ENCODE data around the gene DKK2. TPM values are rescaled to one million over a fixed set of nuclear protein-coding genes. Genes with fewer than 3 reads are reported as not detected.
A peak's percentile ranks its signal among the peaks of the same experiment; 100 is the strongest.

DKK2 gene
- total RNA-seq, 1 donor: 0.27 TPM

DNA sequence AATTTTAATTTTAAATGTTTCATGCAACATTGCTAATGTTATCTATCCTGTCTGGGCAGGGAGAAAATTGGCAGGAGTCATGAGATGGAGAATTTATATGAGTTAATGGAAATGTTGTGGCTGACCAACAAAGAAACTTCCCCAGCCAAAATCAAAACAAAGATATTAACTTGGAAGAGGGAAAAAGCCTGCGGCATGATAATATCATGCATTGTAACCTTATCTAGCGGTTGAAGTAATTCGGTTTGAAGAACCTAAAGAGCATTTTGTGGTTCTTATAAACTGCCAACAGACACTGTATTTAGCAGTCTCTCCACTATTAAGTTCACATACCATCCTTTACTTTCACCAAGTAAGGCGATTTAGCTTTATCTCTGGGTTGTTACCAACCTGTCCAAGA, 42.3 kb downstream of the DKK2 start:
- DNase-seq (ENCODE audit: low read depth): peak; percentile 31
- TF ChIP-seq, protein P1, sequence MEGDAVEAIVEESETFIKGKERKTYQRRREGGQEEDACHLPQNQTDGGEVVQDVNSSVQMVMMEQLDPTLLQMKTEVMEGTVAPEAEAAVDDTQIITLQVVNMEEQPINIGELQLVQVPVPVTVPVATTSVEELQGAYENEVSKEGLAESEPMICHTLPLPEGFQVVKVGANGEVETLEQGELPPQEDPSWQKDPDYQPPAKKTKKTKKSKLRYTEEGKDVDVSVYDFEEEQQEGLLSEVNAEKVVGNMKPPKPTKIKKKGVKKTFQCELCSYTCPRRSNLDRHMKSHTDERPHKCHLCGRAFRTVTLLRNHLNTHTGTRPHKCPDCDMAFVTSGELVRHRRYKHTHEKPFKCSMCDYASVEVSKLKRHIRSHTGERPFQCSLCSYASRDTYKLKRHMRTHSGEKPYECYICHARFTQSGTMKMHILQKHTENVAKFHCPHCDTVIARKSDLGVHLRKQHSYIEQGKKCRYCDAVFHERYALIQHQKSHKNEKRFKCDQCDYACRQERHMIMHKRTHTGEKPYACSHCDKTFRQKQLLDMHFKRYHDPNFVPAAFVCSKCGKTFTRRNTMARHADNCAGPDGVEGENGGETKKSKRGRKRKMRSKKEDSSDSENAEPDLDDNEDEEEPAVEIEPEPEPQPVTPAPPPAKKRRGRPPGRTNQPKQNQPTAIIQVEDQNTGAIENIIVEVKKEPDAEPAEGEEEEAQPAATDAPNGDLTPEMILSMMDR (IDR thresholded peaks at IDR 0.05; ENCODE audit: insufficient read depth, low read length): no peak
- H3K4me3 ChIP-seq (ENCODE audit: low read depth, low read length): no peak overlapping the region

DNA sequence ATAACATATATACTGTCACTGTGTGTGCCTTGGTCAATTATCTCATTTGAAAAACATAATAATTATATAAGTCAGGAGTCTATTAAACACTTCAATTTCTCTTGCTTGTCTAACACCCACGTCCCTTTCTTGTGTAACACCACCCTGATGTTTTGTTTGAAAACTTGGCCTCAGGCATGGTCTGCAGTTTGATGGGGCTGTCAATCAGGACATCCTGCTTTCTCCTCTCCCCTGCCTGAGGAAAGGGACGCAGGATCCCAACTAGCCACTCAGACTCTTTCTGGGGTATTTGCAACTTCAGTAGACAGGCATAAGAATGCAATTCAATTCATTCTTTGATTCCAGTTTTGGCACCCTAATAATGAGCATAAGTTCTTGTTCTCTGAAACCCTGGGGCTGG, 48.8 kb downstream of the DKK2 start:
- TF ChIP-seq, protein P1 (IDR thresholded peaks at IDR 0.05; ENCODE audit: insufficient read depth, low read length): no peak
- no peak overlapping the region for H3K4me3 ChIP-seq (ENCODE audit: low read depth, low read length)
- no peak for DNase-seq (ENCODE audit: low read depth)

DNA sequence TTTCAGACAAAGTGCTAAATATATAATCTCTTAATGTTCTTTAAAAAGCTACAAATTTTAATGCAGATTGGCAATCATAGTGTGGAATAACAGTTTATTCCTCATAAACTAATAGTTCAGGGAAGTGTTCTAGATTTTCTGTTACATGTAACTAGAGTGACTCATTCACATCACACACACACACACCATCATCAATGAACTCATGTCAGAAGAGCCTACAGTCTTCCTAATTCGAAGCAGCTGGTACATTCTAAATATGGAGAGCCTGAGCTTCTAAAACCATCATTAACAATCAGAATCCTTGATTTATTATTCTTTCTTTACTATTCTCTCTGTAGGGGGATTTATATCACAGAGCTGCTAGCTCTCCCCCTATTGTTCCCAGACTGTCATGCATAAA, 49.6 kb downstream of the DKK2 start:
- TF ChIP-seq, protein P1 (IDR thresholded peaks at IDR 0.05; ENCODE audit: insufficient read depth, low read length): no peak
- no peak overlapping the region for H3K4me3 ChIP-seq (ENCODE audit: low read depth, low read length)
- DNase-seq (ENCODE audit: low read depth): peak; percentile 13

DNA sequence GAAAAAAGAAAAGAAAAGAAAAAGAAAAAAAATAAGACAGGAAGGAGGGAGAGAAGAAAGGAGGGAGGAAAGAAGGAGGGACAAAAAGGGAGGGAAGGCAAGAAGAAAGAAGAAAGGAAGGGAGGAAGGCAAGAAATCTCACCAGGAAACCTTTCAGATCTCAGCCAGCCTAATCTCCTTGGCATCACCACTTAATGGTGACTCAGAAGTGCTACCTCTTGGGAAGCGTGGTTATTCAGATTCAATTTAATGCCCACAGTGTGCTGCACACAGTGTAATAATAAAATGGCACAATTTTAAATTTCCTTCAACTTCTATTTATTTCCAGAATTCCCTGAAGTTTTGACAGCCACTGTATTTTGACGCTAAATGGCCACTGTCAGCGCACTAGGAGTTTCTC, 50.3 kb downstream of the DKK2 start:
- TF ChIP-seq, protein P1 (IDR thresholded peaks at IDR 0.05; ENCODE audit: insufficient read depth, low read length): no peak
- no peak for DNase-seq (ENCODE audit: low read depth)

DNA sequence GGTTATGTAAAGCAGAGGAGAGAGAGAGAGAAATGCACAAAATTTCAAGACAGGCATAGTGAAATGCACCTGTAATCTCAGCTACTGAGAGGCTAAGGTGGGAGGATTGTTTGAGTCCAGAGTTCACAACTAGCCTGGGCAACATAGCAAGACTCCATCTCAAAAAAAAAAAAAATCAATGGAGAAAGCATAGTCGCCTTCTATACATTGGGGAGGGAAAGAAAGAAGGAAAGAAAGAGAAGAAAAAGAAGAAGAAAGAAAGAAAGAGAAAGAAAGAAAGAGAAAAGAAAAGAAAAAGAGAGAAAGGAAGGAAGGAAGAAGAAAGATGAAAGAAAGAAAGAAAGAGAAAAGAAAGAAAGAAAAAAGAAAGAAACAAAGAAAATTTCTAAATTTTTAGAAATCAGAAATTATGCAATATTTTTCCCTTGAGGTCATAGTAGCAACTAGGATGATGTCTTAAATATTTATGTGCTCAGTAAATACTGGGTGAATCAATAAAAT, 53.4 kb downstream of the DKK2 start:
- DNase-seq (ENCODE audit: low read depth): no peak
- no peak overlapping the region for H3K4me3 ChIP-seq (ENCODE audit: low read depth, low read length)
- TF ChIP-seq, protein P1 (IDR thresholded peaks at IDR 0.05; ENCODE audit: insufficient read depth, low read length): no peak

More for the DNA sequence above, 50.3 kb downstream of the DKK2 start:
- no peak overlapping the region for H3K4me3 ChIP-seq (ENCODE audit: low read depth, low read length)

DNA sequence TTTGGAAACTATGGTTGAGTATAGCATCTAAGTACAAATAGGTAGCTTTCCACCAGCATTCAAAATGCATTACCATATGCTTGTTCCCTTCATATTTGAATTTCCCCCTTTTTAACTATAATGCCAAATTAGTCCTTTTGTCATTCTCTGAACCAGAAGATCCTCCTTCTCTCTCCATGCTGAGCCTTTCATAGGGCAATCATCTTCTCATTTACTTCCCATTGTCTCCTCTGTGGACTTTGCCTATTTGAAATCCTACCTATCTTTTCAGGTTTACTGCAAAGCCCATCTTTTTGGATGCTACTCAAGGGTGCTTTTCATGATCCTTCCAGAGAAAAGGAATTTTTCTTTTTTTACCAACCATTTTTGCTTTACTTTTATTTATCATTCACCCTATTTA, 54.7 kb downstream of the DKK2 start:
- TF ChIP-seq, protein P1 (IDR thresholded peaks at IDR 0.05; ENCODE audit: insufficient read depth, low read length): no peak
- DNase-seq (ENCODE audit: low read depth): no peak
- no peak overlapping the region for H3K4me3 ChIP-seq (ENCODE audit: low read depth, low read length)

DNA sequence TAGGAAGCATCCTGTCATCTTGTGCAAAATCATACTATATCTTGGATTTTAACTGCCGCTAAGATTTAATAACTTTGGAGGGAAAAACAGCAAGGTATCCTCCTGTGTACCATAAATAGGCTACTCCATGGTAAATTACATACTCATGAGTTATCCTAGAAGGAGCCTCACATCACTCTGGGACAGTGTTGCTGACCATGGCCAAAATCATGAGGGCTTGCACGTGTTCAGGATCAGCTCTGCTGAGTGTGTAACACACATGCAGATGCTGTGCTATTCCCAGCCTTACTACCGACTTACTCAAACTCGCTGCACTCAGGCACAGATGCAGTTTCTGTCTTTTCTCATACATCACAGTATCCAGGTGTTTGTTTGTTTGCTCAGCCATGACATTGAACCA, 56.6 kb downstream of the DKK2 start:
- no peak for DNase-seq (ENCODE audit: low read depth)
- TF ChIP-seq, protein P1 (IDR thresholded peaks at IDR 0.05; ENCODE audit: insufficient read depth, low read length): no peak
- H3K4me3 ChIP-seq (ENCODE audit: low read depth, low read length): no peak overlapping the region

Data from fibroblast of the aortic adventitia (primary cell).